ENCODE results near the gene SH3GL1. TPM values are rescaled to one million over a fixed set of nuclear protein-coding genes. Genes with fewer than 3 reads are reported as not detected.

SH3GL1 gene
- total and polyA plus RNA-seq, 10 donors = 26.1 to 77.4 (median 42.1) TPM

DNA sequence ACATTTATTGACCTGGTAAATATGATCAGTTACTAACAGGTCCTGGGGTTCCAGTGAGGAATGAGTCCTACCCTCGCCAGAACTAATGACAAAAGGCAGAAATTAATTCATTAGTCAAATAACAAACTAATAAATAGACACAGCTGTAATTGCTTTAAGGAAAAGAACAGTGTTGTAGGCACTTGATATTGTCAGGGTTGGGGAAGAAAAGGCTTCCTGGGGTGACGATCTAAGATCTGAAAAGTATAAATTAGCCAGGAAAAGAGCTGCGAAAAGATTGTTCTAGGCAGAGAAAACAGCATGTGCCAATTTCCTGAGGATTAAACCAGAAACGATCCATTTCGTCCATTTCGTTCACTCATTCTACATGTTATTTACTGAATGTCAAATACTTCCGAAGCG is 1.4 kb upstream of the SH3GL1 start:
- Histone ChIP-seq H3K36me3 (peaks cover 0 to 22% (median 2%) of the 10 kb centered on the region in 6 donors), H3K27ac (peak overlapping the region; percentile 64 to 99 (median 92)), H3K9me3 (no peaks in the 10 kb centered on the region), H3K4me1 (peaks cover 20 to 71% (median 56%) of the 10 kb centered on the region in 6 donors), H3K4me3 (peak overlapping the region in 6 of 8 donors; percentile 72 to 95 (median 90)), H3K27me3 (replicated peaks in 1 of 7) (no peaks in the 10 kb centered on the region)
- WGBS, 5 donors = 1 to 2% (median 1%) methylated on average over 8 of the region's 8 CpGs
- DNase-seq = no peak
- TF ChIP-seq, protein P1, sequence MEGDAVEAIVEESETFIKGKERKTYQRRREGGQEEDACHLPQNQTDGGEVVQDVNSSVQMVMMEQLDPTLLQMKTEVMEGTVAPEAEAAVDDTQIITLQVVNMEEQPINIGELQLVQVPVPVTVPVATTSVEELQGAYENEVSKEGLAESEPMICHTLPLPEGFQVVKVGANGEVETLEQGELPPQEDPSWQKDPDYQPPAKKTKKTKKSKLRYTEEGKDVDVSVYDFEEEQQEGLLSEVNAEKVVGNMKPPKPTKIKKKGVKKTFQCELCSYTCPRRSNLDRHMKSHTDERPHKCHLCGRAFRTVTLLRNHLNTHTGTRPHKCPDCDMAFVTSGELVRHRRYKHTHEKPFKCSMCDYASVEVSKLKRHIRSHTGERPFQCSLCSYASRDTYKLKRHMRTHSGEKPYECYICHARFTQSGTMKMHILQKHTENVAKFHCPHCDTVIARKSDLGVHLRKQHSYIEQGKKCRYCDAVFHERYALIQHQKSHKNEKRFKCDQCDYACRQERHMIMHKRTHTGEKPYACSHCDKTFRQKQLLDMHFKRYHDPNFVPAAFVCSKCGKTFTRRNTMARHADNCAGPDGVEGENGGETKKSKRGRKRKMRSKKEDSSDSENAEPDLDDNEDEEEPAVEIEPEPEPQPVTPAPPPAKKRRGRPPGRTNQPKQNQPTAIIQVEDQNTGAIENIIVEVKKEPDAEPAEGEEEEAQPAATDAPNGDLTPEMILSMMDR (IDR thresholded peaks at IDR 0.05 in 8 of 11, conservative IDR thresholded peaks at IDR 0.05 in 3 of 11) = no peak
- TF ChIP-seq POLR2AphosphoS5 (IDR thresholded peaks at IDR 0.05) (no peak), POLR2A (IDR thresholded peaks at IDR 0.05) (no peak)
- intact Hi-C loops (cut with DNase I; ENCODE audit: low total_unique reads) = no loop called here

DNA sequence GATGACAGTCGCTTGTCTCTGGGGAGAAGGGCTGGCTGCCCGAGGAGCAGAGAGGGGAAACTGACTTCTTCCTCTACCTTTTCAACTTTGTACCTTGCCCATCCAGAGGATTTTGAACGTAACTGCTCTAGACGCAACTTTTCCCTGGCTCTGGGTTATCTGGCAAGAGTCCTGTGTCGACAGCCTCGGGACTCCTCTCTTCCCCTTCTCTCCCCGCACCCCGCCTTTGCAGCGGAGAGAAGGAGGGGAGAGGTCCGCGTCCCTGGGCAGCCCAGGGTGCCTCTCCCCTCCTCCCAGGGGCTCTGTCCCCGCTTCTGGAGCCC is 574 bp downstream of the SH3GL1 start:
- 0% methylated on average over 9 to 12 of the region's 12 CpGs for WGBS, 5 donors
- Histone ChIP-seq H3K9me3 (no peaks in the 10 kb centered on the region), H3K4me1 (peaks cover 26 to 88% (median 73%) of the 10 kb centered on the region in 6 donors), H3K27ac (peak overlapping the region; percentile 92 to 99 (median 96)), H3K27me3 (replicated peaks in 1 of 7) (no peaks in the 10 kb centered on the region), H3K4me3 (peak overlapping the region; percentile 73 to 99 (median 85)), H3K36me3 (peaks cover 0 to 38% (median 15%) of the 10 kb centered on the region in 6 donors)
- no peak for DNase-seq
- TF ChIP-seq, protein P1 (IDR thresholded peaks at IDR 0.05 in 8 of 11, conservative IDR thresholded peaks at IDR 0.05 in 3 of 11) = no peak
- TF ChIP-seq POLR2A (IDR thresholded peaks at IDR 0.05) (no peak), POLR2AphosphoS5 (IDR thresholded peaks at IDR 0.05) (no peak)
- intact Hi-C loops (cut with DNase I; ENCODE audit: low total_unique reads) = no loop called here

DNA sequence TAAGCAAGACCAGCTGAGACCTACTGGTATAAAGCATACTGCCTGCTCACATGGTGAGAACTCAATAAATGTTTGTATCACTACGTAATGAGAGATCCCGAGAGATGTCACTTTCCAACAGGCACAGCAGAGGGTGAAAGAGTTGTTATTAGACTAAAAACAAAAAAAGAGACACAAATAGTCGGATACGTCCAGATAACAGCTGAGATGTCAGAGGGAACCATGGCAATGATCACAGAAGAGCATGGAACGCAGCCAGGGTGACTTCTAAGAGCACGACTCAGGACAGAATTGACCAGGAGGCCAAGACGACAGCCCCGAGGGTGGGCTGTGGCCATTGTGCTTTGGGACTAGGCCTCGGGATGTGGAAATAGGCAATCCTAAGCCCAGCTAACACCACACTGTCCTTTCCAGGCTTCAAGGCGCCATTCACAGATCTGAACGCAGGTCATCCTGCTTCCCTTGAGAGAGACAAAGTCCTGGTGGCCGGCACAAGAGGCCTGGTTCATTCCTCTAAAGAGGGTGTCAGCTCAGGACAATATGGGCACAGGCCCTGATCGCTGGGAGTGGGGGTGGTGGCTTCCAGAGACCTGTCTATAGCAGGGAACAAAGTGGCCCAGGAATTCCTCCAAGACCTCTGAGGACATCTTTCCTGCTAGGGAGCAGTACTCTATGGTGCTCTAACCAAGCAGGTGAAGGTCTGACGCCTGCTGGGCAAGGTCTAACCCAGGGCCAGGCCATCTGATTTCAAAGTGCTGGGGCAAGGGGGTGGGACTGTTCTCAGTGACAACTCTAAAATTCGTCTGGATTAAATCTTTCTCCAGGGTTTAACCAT is 3.2 kb downstream of the SH3GL1 start:
- Histone ChIP-seq H3K4me1 (peaks cover 28 to 95% (median 85%) of the 10 kb centered on the region in 6 donors), H3K4me3 (peak overlapping the region in 1 of 8 donors; percentile 19)

More for the DNA sequence above, 3.2 kb downstream of the SH3GL1 start:
- H3K27me3 ChIP-seq (replicated peaks in 1 of 7) = no peaks in the 10 kb centered on the region
- H3K27ac ChIP-seq = peak overlapping the region in 6 of 8 donors; percentile 12 to 93 (median 56)
- TF ChIP-seq POLR2A (IDR thresholded peaks at IDR 0.05) = no peak
- no peak for TF ChIP-seq POLR2AphosphoS5 (IDR thresholded peaks at IDR 0.05)
- TF ChIP-seq, protein P1 (IDR thresholded peaks at IDR 0.05 in 8 of 11, conservative IDR thresholded peaks at IDR 0.05 in 3 of 11) = no peak
- intact Hi-C loops (cut with DNase I; ENCODE audit: low total_unique reads) = no loop called here
- no peaks in the 10 kb centered on the region for H3K9me3 ChIP-seq
- no peak for DNase-seq
- 70 to 86% (median 75%) methylated on average over 14 to 15 of the region's 15 CpGs for WGBS, 5 donors
- H3K36me3 ChIP-seq = peaks cover 0 to 45% (median 18%) of the 10 kb centered on the region in 6 donors

Measured in spleen (tissue), 11 donors.